B cell (primary cell): ENCODE results near the gene JPT2.

ENCODE experiments used
- EZH2 ChIP-seq: IDR thresholded peaks from 2 replicates; pipeline ENCODE4 v1.6.1; 2012; ENCODE audit warnings: borderline replicate concordance, low read depth, mild to moderate bottlenecking, moderate library complexity, low read length; ENCODE audit not compliant: insufficient read depth, poor library complexity, severe bottlenecking
- TF ChIP-seq, protein P1 (sequence below): fragments of 200-600 bp; IDR thresholded peaks from one replicate; pipeline ENCODE4 v1.8.0; 2022; ENCODE audit warnings: antibody characterized with exemption, mild to moderate bottlenecking

DNA sequence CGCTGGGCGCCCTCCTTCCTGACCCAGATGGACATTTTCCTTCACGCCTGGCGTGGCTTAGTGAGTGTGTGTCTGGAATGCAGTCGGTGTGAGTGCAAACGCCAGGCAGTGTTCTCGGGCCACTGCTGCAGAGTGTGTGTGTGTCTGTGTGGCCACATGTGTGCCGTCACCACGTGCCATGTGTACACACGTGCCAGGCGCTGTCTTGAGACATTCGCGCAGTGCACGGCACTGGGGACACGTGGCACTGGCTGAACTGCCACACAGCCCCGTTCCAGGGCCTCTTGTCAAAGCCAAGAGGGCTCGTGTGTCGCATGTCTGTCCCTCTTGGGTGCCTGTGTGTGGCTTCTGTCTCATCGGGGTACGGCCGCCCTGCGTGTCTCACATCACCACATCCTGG, 56.7 kb downstream of the JPT2 start:
- TF ChIP-seq, protein P1, sequence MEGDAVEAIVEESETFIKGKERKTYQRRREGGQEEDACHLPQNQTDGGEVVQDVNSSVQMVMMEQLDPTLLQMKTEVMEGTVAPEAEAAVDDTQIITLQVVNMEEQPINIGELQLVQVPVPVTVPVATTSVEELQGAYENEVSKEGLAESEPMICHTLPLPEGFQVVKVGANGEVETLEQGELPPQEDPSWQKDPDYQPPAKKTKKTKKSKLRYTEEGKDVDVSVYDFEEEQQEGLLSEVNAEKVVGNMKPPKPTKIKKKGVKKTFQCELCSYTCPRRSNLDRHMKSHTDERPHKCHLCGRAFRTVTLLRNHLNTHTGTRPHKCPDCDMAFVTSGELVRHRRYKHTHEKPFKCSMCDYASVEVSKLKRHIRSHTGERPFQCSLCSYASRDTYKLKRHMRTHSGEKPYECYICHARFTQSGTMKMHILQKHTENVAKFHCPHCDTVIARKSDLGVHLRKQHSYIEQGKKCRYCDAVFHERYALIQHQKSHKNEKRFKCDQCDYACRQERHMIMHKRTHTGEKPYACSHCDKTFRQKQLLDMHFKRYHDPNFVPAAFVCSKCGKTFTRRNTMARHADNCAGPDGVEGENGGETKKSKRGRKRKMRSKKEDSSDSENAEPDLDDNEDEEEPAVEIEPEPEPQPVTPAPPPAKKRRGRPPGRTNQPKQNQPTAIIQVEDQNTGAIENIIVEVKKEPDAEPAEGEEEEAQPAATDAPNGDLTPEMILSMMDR: no peak
- no peak for TF ChIP-seq EZH2
